K562 (cell line): ENCODE measurements around the gene PYGB. TPM values are rescaled to one million over a fixed set of nuclear protein-coding genes. Genes with fewer than 3 reads are reported as not detected.

Source experiments
- ATAC-seq: fragments of 200-7000 bp; cut with Tn5 transposase; 3 replicates; pipeline ENCODE4 v1.9.1; 2020; ENCODE audit warnings: moderate library complexity
- BruUV-seq: library from RNA; stranded (reverse); fragments of 400-500 nt; replicated peaks from 2 replicates; lab custom pipeline; 2021; lab: Mats Ljungman, UMichigan
- CTCF ChIA-PET: fragments of 300-600 bp; formaldehyde crosslinking; extraction: SDS; loops from one replicate; lab custom pipeline; 2021; ENCODE audit warnings: low intra/inter-chr PET ratio; lab: Yijun Ruan, JAX
- POLR2A ChIA-PET: fragments of 300-600, 350-650 bp; sonication (Branson Sonifier 250); formaldehyde crosslinking; extraction: SDS; loops from one replicate; lab custom pipeline; 2021; ENCODE audit warnings: antibody characterized with exemption, inconsistent platforms; lab: Yijun Ruan, JAX
- DNase-seq, 4 experiments: peaks; one replicate each; pipeline versions ENCODE4 v3.0.0 to v3.0.0-alpha.2; 2011 to 2018; ENCODE audit warnings: low spot score in 3 of 4, mixed read lengths in 3 of 4; ENCODE audit errors: extremely low read depth in 1 of 4
- FAIRE-seq: peaks from 2 replicates; lab custom pipeline; 2011; peaks lifted over from hg19 to GRCh38; lab: Jason Lieb, UNC
- H2AFZ ChIP-seq: 2 replicates; pipeline ENCODE4 v1.6.0; 2011; ENCODE audit warnings: low read depth, low read length, control low read depth, inconsistent platforms
- H3K27ac ChIP-seq: fragments of 200-600 bp; 3 replicates; pipeline ENCODE4 v1.8.0; 2011; ENCODE audit warnings: low read depth, mild to moderate bottlenecking, control low read depth, inconsistent platforms, low read length, moderate library complexity, mixed read lengths; ENCODE audit errors: extremely low read depth
- H3K27me3 ChIP-seq, 2 experiments: fragments of 300-600 bp in 1 of 2; 2 replicates in 1 of 2; 3 replicates in 1 of 2; pipeline versions ENCODE4 v1.6.0 to v1.8.0; 2011; ENCODE audit warnings: inconsistent platforms in 2 of 2, low read length in 2 of 2, mild to moderate bottlenecking in 1 of 2, mixed read lengths in 1 of 2, moderate library complexity in 1 of 2; ENCODE audit not compliant: control insufficient read depth in 2 of 2, insufficient read depth in 2 of 2
- H3K36me3 ChIP-seq: fragments of 300-600 bp; 3 replicates; pipeline ENCODE4 v1.8.0; 2011; ENCODE audit warnings: mild to moderate bottlenecking, low read length, inconsistent platforms; ENCODE audit not compliant: control insufficient read depth, insufficient read depth
- H3K4me1 ChIP-seq, 2 experiments: fragments of 200-600 bp in 1 of 2; replicated peaks in 1 of 2; 2 replicates in 1 of 2; 3 replicates in 1 of 2; pipeline versions ENCODE4 v1.5.1 to v1.8.0; 2011; ENCODE audit warnings: inconsistent platforms in 2 of 2, low read length in 2 of 2, mild to moderate bottlenecking in 1 of 2, mixed read lengths in 1 of 2, moderate library complexity in 1 of 2; ENCODE audit not compliant: control insufficient read depth in 2 of 2, insufficient read depth in 2 of 2
- H3K4me2 ChIP-seq: 2 replicates; pipeline ENCODE4 v1.6.1; 2011; ENCODE audit warnings: low read length, control low read depth, inconsistent platforms, mixed read lengths; ENCODE audit not compliant: insufficient read depth
- H3K4me3 ChIP-seq: fragments of 200-600 bp; sonication (generic), shearing (Covaris generic); 2 replicates; pipeline ENCODE4 v1.5.1; 2016; ENCODE audit warnings: control low read depth, inconsistent platforms
- H3K79me2 ChIP-seq: fragments of 200-600 bp; 3 replicates; pipeline ENCODE4 v1.8.0; 2011; ENCODE audit warnings: low read length, inconsistent platforms; ENCODE audit not compliant: control insufficient read depth, insufficient read depth
- H3K9ac ChIP-seq, 2 experiments: 2 replicates each; pipeline versions ENCODE4 v1.6.0 to v1.6.1; 2011; ENCODE audit warnings: low read depth in 2 of 2, low read length in 2 of 2, control low read depth in 1 of 2, inconsistent platforms in 1 of 2, mild to moderate bottlenecking in 1 of 2, mixed read lengths in 1 of 2; ENCODE audit not compliant: insufficient read depth in 1 of 2
- H3K9me1 ChIP-seq: one replicate; pipeline ENCODE4 v1.6.0; 2011; ENCODE audit warnings: inconsistent platforms, mild to moderate bottlenecking, low read length, moderate library complexity; ENCODE audit not compliant: control insufficient read depth, insufficient read depth
- H3K9me3 ChIP-seq: replicated peaks from 2 replicates; pipeline ENCODE4 v1.5.1; 2011; ENCODE audit warnings: low read depth, low read length, inconsistent platforms; ENCODE audit not compliant: control insufficient read depth, insufficient read depth
- H4K20me1 ChIP-seq: replicated peaks from 2 replicates; pipeline ENCODE4 v1.6.1; 2011; ENCODE audit warnings: low read length, inconsistent platforms, mixed read lengths; ENCODE audit not compliant: control insufficient read depth, insufficient read depth
- ZNF507 ChIP-seq: conservative IDR thresholded peaks from 2 replicates; pipeline ENCODE4 v1.6.1; 2017; ENCODE audit warnings: missing genetic modification characterization, missing compliant biosample characterization
- ZNF589 ChIP-seq: fragments of 200-800 bp; sonication (Bioruptor generic); IDR thresholded peaks from 2 replicates; pipeline ENCODE4 v1.6.1; 2016; ENCODE audit warnings: low read depth, missing genetic modification characterization, missing compliant biosample characterization
- WGBS: fragments of 100-300 bp; shearing (Covaris generic); methylation state at CpG from one replicate; pipeline ENCODE4 v1.1.6; 2016; ENCODE audit warnings: low coverage, mixed read lengths; ENCODE audit not compliant: insufficient coverage; ENCODE audit errors: missing lambda C conversion rate; 5-methylcytosine and 5-hydroxymethylcytosine counted together
- in situ Hi-C: fragments of 300-500 bp; cut with MboI; formaldehyde crosslinking; loops from 4 replicates; pipeline ENCODE4 v1.15.0; 2018; ENCODE audit warnings: inconsistent platforms, mixed read lengths
- intact Hi-C: fragments of 100-400 bp; cut with micrococcal nuclease; formaldehyde crosslinking; loops from 2 replicates; pipeline ENCODE4 v1.14.2; 2022
- polyA plus RNA-seq, 8 experiments: library from polyadenylated mRNA; depleted of rRNA in 4 of 8; stranded (reverse) in 5 of 8; unstranded in 3 of 8; fragments of >200 nt; fragmentation: Nextera tagmentation in 2 of 8; fragmentation: Illumina TruSeq in 1 of 8; extraction: Ambion mirVana in 2 of 8; extraction: Trizol in 1 of 8; gene quantifications; 2 replicates each; pipeline versions ENCODE4 v1.2.1 to v1.2.3, GENCODE V29; 2011 to 2014; ENCODE audit warnings: inconsistent platforms in 1 of 8, missing spikeins in 1 of 8
- total RNA-seq, 7 experiments: library from RNA; depleted of rRNA in 6 of 7; stranded (reverse); fragments of >200 nt in 6 of 7; fragmentation: Illumina TruSeq in 2 of 7; extraction: Trizol in 2 of 7; gene quantifications; 2 replicates each; pipeline versions ENCODE4 v1.2.1 to v1.2.3, GENCODE V29; 2011 to 2021; ENCODE audit warnings: low replicate concordance in 1 of 7
- TF ChIP-seq, protein P1 (sequence below): sonication (generic); formaldehyde crosslinking; IDR thresholded peaks from 2 replicates; pipeline ENCODE4 v1.8.0; 2022; ENCODE audit warnings: missing genetic modification reagents, mild to moderate bottlenecking, borderline replicate concordance
- TF ChIP-seq, protein P2 (sequence below): fragments of 450-650 bp; IDR thresholded peaks from one replicate; pipeline ENCODE4 v1.6.1; 2018; ENCODE audit warnings: mild to moderate bottlenecking, moderate library complexity; ENCODE audit not compliant: partially characterized antibody

PYGB gene
- total and polyA plus RNA-seq, 9 of the 15 experiments (the other 6 are each of a cell fraction or from before 2014, with no cell fraction given), result 0.34 to 18.0 (median 9.8) TPM

DNA sequence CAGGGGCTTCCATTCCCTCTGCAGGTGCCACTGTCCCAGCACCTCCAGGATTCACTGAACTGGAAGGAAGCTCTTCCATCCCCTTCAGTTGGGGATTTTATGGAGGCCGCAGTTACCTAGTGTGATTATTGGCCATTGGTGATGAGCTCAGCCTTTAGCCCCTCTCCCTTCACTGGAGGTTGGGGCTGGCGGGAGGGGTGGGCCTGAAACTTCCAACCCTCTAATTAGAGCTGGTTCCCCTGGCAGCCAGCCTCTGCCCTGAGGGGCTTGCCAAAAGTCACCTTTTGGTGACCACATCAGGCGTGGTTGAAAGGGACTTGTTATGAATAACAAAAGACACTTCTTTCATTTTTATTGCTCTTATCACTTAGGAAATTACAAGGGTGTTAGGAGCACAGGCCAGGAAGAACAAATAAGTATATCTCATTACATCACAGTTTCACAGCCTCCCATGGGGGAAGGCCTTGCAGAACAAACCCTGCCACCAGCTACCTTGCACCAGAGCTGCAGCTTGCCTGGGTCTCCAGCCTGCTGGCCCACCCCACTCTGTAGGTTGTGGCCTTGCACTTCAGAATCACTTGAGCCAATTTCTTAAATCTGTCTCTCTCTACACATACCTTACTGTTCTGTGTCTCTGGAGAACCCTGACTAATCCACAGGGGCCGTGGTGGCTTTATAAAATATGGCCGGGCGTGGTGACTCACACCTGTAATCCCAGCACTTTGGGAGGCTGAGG is 5.0 kb downstream of the PYGB start (continued):
- TF ChIP-seq, protein P1, sequence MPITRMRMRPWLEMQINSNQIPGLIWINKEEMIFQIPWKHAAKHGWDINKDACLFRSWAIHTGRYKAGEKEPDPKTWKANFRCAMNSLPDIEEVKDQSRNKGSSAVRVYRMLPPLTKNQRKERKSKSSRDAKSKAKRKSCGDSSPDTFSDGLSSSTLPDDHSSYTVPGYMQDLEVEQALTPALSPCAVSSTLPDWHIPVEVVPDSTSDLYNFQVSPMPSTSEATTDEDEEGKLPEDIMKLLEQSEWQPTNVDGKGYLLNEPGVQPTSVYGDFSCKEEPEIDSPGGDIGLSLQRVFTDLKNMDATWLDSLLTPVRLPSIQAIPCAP (CRISPR knock-in tag), result no peak
- TF ChIP-seq ZNF589 (CRISPR knock-in tag), result no peak
- TF ChIP-seq, protein P2, sequence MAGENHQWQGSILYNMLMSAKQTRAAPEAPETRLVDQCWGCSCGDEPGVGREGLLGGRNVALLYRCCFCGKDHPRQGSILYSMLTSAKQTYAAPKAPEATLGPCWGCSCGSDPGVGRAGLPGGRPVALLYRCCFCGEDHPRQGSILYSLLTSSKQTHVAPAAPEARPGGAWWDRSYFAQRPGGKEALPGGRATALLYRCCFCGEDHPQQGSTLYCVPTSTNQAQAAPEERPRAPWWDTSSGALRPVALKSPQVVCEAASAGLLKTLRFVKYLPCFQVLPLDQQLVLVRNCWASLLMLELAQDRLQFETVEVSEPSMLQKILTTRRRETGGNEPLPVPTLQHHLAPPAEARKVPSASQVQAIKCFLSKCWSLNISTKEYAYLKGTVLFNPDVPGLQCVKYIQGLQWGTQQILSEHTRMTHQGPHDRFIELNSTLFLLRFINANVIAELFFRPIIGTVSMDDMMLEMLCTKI, result no peak

DNA sequence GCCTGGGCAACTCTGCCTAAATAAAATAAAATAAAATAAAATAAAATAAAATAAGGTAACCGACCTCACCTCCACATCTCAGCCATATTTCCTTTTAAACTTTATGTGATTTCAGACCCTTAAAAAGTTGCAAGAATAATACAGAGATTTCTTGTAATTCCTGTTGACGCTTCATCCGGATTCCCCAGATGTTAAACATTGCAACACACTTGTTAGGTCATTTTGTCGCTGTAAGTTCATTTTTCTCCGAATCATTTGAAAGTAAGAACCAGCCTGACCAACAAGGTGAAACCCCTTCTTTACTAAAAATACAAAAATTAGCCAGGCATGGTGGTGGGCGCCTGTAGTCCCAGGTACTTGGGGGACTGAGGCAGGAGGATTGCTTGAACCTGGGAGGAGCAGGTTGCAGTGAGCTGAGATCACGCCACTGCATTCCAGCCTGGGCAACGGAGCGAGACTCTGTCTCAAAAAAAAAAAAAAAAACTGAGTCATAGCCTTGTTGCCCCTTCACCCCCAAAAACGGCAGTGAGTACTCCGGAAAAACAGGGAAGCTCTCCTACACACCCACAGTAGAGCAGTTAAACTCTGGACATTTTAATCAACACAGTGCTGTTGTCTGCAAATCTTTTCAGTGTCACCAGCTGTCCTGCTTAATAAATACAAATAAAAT is 5.9 kb downstream of the PYGB start:
- BruUV-seq, result no TSS peak
- Histone ChIP-seq H3K27ac (no peak overlapping the region), H3K9me1 (no peaks in the 10 kb centered on the region), H2AFZ (no peak overlapping the region), H3K4me2 (no peak overlapping the region), H3K4me3 (no peak overlapping the region), H3K9ac (no peak overlapping the region), H3K4me1 (peaks cover 10% of the 10 kb centered on the region in 2 experiments; a peak in 4 of 5 replicates), H3K9me3 (no peaks in the 10 kb centered on the region), H3K27me3 (no peaks in the 10 kb centered on the region), H3K79me2 (peaks cover 19% of the 10 kb centered on the region), H4K20me1 (no peaks in the 10 kb centered on the region), H3K36me3 (peaks cover 7% of the 10 kb centered on the region; the same call in 1 of the 3 replicates)
- CTCF ChIA-PET, result no interaction called here
- no peak for TF ChIP-seq ZNF507
- FAIRE-seq (no peak), DNase-seq (no peak), ATAC-seq (no peak)
- 84% methylated on average over 11 of the region's 11 CpGs for WGBS
- in situ Hi-C loops, result no loop called here
- intact Hi-C loops, result no loop called here
- POLR2A ChIA-PET, result interaction anchor here (1.0 kb wide), 1 partner anchor 21 kb away, joined by 3 read pairs; no protein-coding TSS in a partner anchor
